Caco-2 (cell line): ENCODE measurements around the gene EIF4G1. TPM values are rescaled to one million over a fixed set of nuclear protein-coding genes. Genes with fewer than 3 reads are reported as not detected.

Experiments used
- BruUV-seq: library from RNA; stranded (reverse); fragments of 400-500 nt; replicated peaks from 2 replicates; lab custom pipeline; 2021; lab: Mats Ljungman, UMichigan
- CTCF ChIA-PET: fragments of 300-600 bp; sonication (Branson Sonifier 250); formaldehyde crosslinking; loops from one replicate; lab custom pipeline; 2022; ENCODE audit warnings: antibody characterized with exemption; lab: Charles Lee
- POLR2A ChIA-PET: fragments of 300-600 bp; sonication (Branson Sonifier 250); formaldehyde crosslinking; loops from one replicate; lab custom pipeline; 2022; ENCODE audit warnings: antibody characterized with exemption; lab: Charles Lee
- DNase-seq, 2 experiments: peaks; one replicate each; pipeline versions ENCODE4 v3.0.0 to v3.0.0-alpha.2; 2020 to 2022
- H3K27me3 ChIP-seq: replicated peaks from 2 replicates; pipeline ENCODE4 v1.6.0; 2011; ENCODE audit warnings: low read length; ENCODE audit not compliant: control insufficient read depth, insufficient read depth
- H3K36me3 ChIP-seq: 2 replicates; pipeline ENCODE4 v1.5.1; 2011; ENCODE audit warnings: low read length; ENCODE audit not compliant: control insufficient read depth, insufficient read depth
- H3K4me1 ChIP-seq: fragments of 250-450 bp; sonication (Bioruptor Pico); 2 replicates; pipeline ENCODE4 v1.5.1; 2020; ENCODE audit warnings: mild to moderate bottlenecking
- H3K4me3 ChIP-seq: 2 replicates; pipeline ENCODE4 v1.5.1; 2011; ENCODE audit warnings: low read depth, mild to moderate bottlenecking, control low read depth, low read length
- H3K9me3 ChIP-seq: fragments of 250-450 bp; sonication (Bioruptor Pico); 2 replicates; pipeline ENCODE4 v1.5.1; 2020; ENCODE audit warnings: mild to moderate bottlenecking, moderate library complexity
- H3K27ac Mint-ChIP-seq: one replicate; pipeline ENCODE4 v1.8.0; 2022; ENCODE audit warnings: mixed read lengths; ENCODE audit not compliant: unreplicated experiment
- H3K27me3 Mint-ChIP-seq: one replicate; pipeline ENCODE4 v1.8.0; 2022; ENCODE audit warnings: mixed read lengths; ENCODE audit not compliant: insufficient read depth, unreplicated experiment
- H3K36me3 Mint-ChIP-seq: one replicate; pipeline ENCODE4 v1.8.0; 2022; ENCODE audit warnings: mild to moderate bottlenecking, mixed read lengths; ENCODE audit not compliant: insufficient read depth, unreplicated experiment
- H3K4me1 Mint-ChIP-seq: one replicate; pipeline ENCODE4 v1.8.0; 2022; ENCODE audit warnings: low read depth, mixed read lengths; ENCODE audit not compliant: unreplicated experiment
- H3K4me3 Mint-ChIP-seq: one replicate; pipeline ENCODE4 v1.8.0; 2022; ENCODE audit warnings: mild to moderate bottlenecking, moderate library complexity, mixed read lengths; ENCODE audit not compliant: unreplicated experiment
- H3K9me3 Mint-ChIP-seq: one replicate; pipeline ENCODE4 v1.8.0; 2022; ENCODE audit warnings: mixed read lengths; ENCODE audit not compliant: unreplicated experiment
- CTCF ChIP-seq, 2 experiments: fragments of 200-600 bp in 1 of 2; IDR thresholded peaks; 1 replicate in 1 of 2; 2 replicates in 1 of 2; pipeline versions ENCODE4 v1.5.1 to v1.8.0; 2011 to 2022; ENCODE audit warnings: antibody characterized with exemption in 1 of 2, control low read depth in 1 of 2, inconsistent platforms in 1 of 2, low read depth in 1 of 2, low read length in 1 of 2, mild to moderate bottlenecking in 1 of 2, moderate library complexity in 1 of 2; ENCODE audit not compliant: insufficient read depth in 1 of 2, severe bottlenecking in 1 of 2, unreplicated experiment in 1 of 2
- intact Hi-C: fragments of 100-400 bp; cut with micrococcal nuclease; formaldehyde crosslinking; loops from one replicate; pipeline ENCODE4 v1.10.0; 2022; ENCODE audit not compliant: unreplicated experiment
- total RNA-seq: library from RNA; stranded (reverse); gene quantifications from 2 replicates; pipeline ENCODE4 v1.2.3, GENCODE V29; 2022

Gene EIF4G1
- total RNA-seq, 1 experiment from 2014 or later: 423 TPM

GRCh38 chr3:184291738-184292445, 22.5 kb upstream of the EIF4G1 start:
- intact Hi-C loops: no loop called here
- BruUV-seq: no TSS peak
- Mint-ChIP-seq H3K9me3 (no peaks in the 10 kb centered on the region), H3K36me3 (no peaks in the 10 kb centered on the region), H3K27me3 (no peaks in the 10 kb centered on the region), H3K4me3 (no peak overlapping the region), H3K27ac (no peak overlapping the region), H3K4me1 (no peaks in the 10 kb centered on the region)
- Histone ChIP-seq H3K9me3 (no peaks in the 10 kb centered on the region), H3K36me3 (no peaks in the 10 kb centered on the region), H3K4me1 (no peaks in the 10 kb centered on the region), H3K27me3 (no peaks in the 10 kb centered on the region), H3K4me3 (no peak overlapping the region)
- TF ChIP-seq CTCF (IDR thresholded peaks at IDR 0.05; ENCODE audit: insufficient read depth in 1 of 2, low read depth in 1 of 2, low read length in 1 of 2, severe bottlenecking in 1 of 2, unreplicated experiment in 1 of 2): no peak
- DNase-seq: no peak
- CTCF ChIA-PET: no interaction called here
- POLR2A ChIA-PET: no interaction called here

GRCh38 chr3:184295771-184296170, 18.6 kb upstream of the EIF4G1 start:
- Histone ChIP-seq H3K27me3 (no peaks in the 10 kb centered on the region), H3K36me3 (no peaks in the 10 kb centered on the region), H3K4me3 (no peak overlapping the region), H3K9me3 (no peaks in the 10 kb centered on the region), H3K4me1 (peaks cover 6% of the 10 kb centered on the region; the same call in 1 of the 2 replicates)
- no peak overlapping the region for H3K27ac Mint-ChIP-seq
- H3K27me3 Mint-ChIP-seq: no peaks in the 10 kb centered on the region
- no peaks in the 10 kb centered on the region for H3K4me1 Mint-ChIP-seq
- no peaks in the 10 kb centered on the region for H3K9me3 Mint-ChIP-seq
- no TSS peak for BruUV-seq
- no peak overlapping the region for H3K4me3 Mint-ChIP-seq
- ChIA-PET CTCF (interaction anchor here (1.1 kb wide), 1 partner anchor 50 kb away, joined by 3 read pairs; no protein-coding TSS in a partner anchor), POLR2A (no interaction called here)
- H3K36me3 Mint-ChIP-seq: peaks cover 23% of the 10 kb centered on the region
- no peak for DNase-seq
- intact Hi-C loops: no loop called here
- TF ChIP-seq CTCF (IDR thresholded peaks at IDR 0.05; ENCODE audit: insufficient read depth in 1 of 2, low read depth in 1 of 2, low read length in 1 of 2, severe bottlenecking in 1 of 2, unreplicated experiment in 1 of 2): no peak

- no peak for DNase-seq
- H3K9me3 Mint-ChIP-seq: no peaks in the 10 kb centered on the region
- no TSS peak for BruUV-seq
- H3K4me3 ChIP-seq: no peak overlapping the region
- TF ChIP-seq CTCF (IDR thresholded peaks at IDR 0.05; ENCODE audit: insufficient read depth in 1 of 2, low read depth in 1 of 2, low read length in 1 of 2, severe bottlenecking in 1 of 2, unreplicated experiment in 1 of 2): no peak
- no peaks in the 10 kb centered on the region for H3K27me3 Mint-ChIP-seq
- no peaks in the 10 kb centered on the region for H3K36me3 ChIP-seq
- intact Hi-C loops: no loop called here
- H3K9me3 ChIP-seq: no peaks in the 10 kb centered on the region
- CTCF ChIA-PET: no interaction called here
- POLR2A ChIA-PET: no interaction called here
- peaks cover 6% of the 10 kb centered on the region; the same call in 1 of the 2 replicates for H3K4me1 ChIP-seq
- H3K27me3 ChIP-seq: no peaks in the 10 kb centered on the region
- H3K4me3 Mint-ChIP-seq: no peak overlapping the region
- peaks cover 31% of the 10 kb centered on the region for H3K36me3 Mint-ChIP-seq
- H3K27ac Mint-ChIP-seq: no peak overlapping the region
- no peaks in the 10 kb centered on the region for H3K4me1 Mint-ChIP-seq
These were observed 17.8 kb upstream of the EIF4G1 start for GRCh38 chr3:184296616-184297015.
